Nephron progenitor cell (in vitro differentiated cells): ENCODE data around the gene HEXIM1.
A peak's percentile ranks its signal among the peaks of the same experiment; 100 is the strongest.

Experiments used
- DNase-seq: peaks from one replicate; pipeline ENCODE4 v3.0.0; 2021
- H3K27ac Mint-ChIP-seq: 2 replicates; pipeline ENCODE4 v1.8.0; 2021; ENCODE audit warnings: mild to moderate bottlenecking, moderate library complexity, mixed read lengths
- H3K27me3 Mint-ChIP-seq: 2 replicates; pipeline ENCODE4 v1.8.0; 2021; ENCODE audit warnings: mild to moderate bottlenecking, low read depth, mixed read lengths; ENCODE audit not compliant: poor library complexity
- H3K36me3 Mint-ChIP-seq: 2 replicates; pipeline ENCODE4 v1.8.0; 2021; ENCODE audit warnings: low read depth, mixed read lengths
- H3K4me1 Mint-ChIP-seq: 2 replicates; pipeline ENCODE4 v1.8.0; 2021; ENCODE audit warnings: mixed read lengths
- H3K4me3 Mint-ChIP-seq: 2 replicates; pipeline ENCODE4 v1.8.0; 2021; ENCODE audit warnings: mild to moderate bottlenecking, moderate library complexity, mixed read lengths
- H3K9me3 Mint-ChIP-seq: 2 replicates; pipeline ENCODE4 v1.8.0; 2021; ENCODE audit warnings: mild to moderate bottlenecking, moderate library complexity, mixed read lengths
- TF ChIP-seq, protein P1 (sequence below): fragments of 200-600 bp; sonication (generic); IDR thresholded peaks from 2 replicates; pipeline ENCODE4 v1.5.0; 2021; ENCODE audit warnings: antibody characterized with exemption

HEXIM1 gene

DNA sequence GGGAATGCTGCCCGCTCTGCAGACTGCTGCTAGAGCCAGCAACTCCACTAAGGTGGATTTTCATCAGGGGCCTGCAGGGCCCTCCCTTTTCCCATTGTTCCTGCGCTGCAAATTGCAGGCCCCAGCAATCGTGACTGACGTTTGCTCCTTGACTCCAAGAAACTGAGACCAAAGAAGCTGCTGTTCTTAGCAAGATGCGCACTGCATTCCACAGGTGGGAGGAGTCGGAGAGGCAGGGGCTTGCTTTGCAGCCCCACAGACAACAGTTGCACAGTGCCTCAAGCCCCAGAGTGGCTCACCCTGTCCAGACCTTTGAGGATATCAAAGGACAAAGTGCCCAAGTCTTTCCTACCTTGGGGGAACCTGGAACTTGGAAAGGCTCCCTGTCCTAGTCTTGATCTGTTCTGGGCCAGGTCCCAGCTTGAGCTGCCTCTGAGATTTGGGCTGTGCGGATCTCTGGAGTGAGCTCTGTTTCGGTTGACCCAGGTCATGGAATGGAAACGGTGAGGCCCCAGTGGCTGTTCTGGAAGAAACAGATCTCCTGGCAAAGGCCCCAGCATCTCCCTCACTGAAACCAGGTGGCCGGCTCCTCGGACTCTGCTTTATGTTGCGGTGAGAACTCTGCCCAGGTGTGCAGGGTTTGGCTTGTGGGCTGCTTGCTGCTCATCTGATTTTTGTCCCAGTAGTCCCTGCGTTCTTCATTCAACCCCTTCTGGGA, 40.8 kb upstream of the HEXIM1 start:
- H3K9me3 Mint-ChIP-seq, result no peaks in the 10 kb centered on the region
- H3K4me1 Mint-ChIP-seq, result peaks cover 24% of the 10 kb centered on the region
- TF ChIP-seq, protein P1, sequence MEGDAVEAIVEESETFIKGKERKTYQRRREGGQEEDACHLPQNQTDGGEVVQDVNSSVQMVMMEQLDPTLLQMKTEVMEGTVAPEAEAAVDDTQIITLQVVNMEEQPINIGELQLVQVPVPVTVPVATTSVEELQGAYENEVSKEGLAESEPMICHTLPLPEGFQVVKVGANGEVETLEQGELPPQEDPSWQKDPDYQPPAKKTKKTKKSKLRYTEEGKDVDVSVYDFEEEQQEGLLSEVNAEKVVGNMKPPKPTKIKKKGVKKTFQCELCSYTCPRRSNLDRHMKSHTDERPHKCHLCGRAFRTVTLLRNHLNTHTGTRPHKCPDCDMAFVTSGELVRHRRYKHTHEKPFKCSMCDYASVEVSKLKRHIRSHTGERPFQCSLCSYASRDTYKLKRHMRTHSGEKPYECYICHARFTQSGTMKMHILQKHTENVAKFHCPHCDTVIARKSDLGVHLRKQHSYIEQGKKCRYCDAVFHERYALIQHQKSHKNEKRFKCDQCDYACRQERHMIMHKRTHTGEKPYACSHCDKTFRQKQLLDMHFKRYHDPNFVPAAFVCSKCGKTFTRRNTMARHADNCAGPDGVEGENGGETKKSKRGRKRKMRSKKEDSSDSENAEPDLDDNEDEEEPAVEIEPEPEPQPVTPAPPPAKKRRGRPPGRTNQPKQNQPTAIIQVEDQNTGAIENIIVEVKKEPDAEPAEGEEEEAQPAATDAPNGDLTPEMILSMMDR, result no peak
- peak overlapping the region; percentile 92 for H3K27ac Mint-ChIP-seq
- H3K27me3 Mint-ChIP-seq, result no peaks in the 10 kb centered on the region
- H3K4me3 Mint-ChIP-seq, result no peak overlapping the region
- H3K36me3 Mint-ChIP-seq, result peaks cover 22% of the 10 kb centered on the region
- DNase-seq, result no peak

DNA sequence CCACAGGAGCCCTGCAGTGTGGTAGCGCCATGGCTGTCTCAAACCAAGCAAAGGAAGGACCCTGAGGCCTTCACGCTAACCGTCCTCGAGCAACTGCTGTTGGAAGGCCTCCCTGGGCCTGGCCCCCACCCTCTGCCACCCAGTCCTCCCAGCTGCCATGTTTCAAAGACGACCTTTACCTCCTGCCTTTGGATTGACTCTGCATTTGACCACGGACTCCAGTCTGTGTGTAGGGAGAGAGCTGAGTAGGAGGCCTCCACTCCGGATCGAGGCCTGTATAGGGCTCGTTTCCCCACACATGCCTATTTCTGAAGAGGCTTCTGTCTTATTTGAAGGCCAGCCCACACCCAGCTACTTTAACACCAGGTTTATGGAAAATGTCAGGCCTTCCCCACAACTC, 40.2 kb upstream of the HEXIM1 start:
- no peak overlapping the region for H3K4me3 Mint-ChIP-seq
- no peaks in the 10 kb centered on the region for H3K27me3 Mint-ChIP-seq
- H3K27ac Mint-ChIP-seq, result peak overlapping the region; percentile 92
- H3K9me3 Mint-ChIP-seq, result no peaks in the 10 kb centered on the region
- TF ChIP-seq, protein P1, result no peak
- no peak for DNase-seq
- peaks cover 23% of the 10 kb centered on the region for H3K4me1 Mint-ChIP-seq
- H3K36me3 Mint-ChIP-seq, result peaks cover 16% of the 10 kb centered on the region

DNA sequence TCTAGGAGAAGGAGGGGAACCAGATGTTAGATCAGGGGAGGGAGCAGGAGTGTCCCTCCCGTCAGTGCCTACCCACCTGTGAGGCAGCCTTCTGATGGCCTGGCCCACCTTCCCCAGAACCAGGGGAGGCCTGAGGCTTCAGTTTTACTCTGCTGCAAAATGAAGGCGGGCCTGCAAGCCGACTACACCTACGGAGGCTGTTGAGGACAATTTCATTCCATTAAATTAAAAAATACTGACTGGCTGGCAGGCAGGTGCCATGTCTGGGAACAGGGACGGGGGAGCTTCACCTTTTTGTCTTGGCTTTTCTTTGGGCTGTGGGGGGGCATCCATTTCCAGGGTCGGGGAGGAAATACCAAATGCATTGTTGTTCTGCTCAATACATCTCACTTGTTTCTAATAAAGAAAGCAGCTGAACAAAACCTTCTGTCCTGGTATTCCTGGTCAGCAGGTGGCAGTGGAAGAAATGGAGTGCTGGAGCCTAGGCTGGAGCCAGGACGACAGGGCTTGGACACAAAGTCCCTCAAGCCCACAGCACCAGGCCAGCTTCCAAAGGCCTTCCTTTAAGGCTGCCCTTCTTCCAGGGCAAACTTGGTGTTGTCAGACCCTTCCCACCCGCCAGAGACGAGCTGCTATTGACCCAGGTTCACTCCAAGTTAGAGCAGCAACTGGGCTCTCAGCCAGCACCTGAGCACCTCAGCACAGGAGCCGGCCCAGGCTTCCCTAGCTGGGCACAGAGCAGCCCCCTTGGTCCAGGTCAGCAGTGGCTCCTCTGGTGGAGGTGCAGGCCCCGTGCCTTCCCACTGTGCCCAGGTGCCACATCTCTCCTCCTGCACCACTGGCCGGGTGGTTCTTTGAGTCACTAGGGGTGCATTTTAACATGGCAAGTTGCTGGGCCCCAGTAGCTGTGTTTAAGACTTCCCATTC, 39.4 kb upstream of the HEXIM1 start:
- peak overlapping the region; percentile 92 for H3K27ac Mint-ChIP-seq
- H3K4me3 Mint-ChIP-seq, result no peak overlapping the region
- H3K27me3 Mint-ChIP-seq, result no peaks in the 10 kb centered on the region
- peaks cover 8% of the 10 kb centered on the region for H3K36me3 Mint-ChIP-seq
- DNase-seq, result no peak
- H3K9me3 Mint-ChIP-seq, result no peaks in the 10 kb centered on the region
- peaks cover 31% of the 10 kb centered on the region for H3K4me1 Mint-ChIP-seq
- TF ChIP-seq, protein P1, result no peak

DNA sequence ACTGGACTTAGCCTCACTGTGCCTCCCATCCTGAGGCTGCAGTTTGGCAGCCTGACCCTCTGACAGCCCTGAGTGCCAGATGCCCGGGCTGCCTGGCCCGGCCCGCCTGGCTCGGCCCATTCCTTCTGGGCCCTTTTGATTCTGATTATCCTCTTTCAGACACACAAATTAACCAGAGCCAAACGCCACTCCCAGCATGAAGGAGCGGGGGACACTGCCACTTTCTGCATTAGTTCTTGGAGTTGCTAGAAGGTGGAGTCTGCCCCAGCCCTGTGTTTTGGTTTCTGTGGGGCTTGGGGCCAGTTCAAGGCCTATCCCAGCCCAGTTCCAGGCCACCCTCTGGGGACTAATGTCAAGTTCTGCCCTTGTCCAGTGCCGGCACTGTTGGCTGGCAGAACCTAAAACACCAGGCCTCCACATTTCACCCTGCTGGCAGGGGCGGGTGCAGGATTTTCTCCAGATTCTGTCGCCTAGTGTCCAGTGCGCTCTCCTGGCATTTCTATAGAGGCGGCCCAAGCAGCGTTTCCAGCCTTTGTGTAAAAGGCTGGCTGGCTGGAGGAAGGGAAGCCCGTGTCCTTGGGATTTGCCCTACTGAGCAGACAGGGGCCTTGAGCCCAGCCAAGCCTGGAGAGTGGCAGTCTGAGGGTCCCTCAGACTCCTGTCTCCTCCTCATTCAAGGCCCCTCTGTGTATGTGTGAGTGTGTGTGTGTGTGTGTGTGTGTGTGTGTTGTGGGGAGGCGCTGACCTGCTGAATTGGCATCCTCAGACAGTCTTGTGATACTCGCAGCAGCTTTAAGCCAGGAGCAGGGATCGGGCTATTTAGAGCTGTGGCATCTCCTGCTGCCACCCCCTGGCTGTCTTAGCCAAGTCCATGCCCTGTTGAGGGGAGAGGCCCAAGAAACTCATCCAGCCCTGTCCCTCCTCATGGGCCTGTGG, 37.3 kb upstream of the HEXIM1 start:
- Mint-ChIP-seq H3K4me3 (no peak overlapping the region), H3K27me3 (no peaks in the 10 kb centered on the region), H3K36me3 (peaks cover 8% of the 10 kb centered on the region), H3K27ac (peak overlapping the region; percentile 79), H3K4me1 (peaks cover 51% of the 10 kb centered on the region), H3K9me3 (no peaks in the 10 kb centered on the region)
- no peak for DNase-seq
- TF ChIP-seq, protein P1, result no peak

DNA sequence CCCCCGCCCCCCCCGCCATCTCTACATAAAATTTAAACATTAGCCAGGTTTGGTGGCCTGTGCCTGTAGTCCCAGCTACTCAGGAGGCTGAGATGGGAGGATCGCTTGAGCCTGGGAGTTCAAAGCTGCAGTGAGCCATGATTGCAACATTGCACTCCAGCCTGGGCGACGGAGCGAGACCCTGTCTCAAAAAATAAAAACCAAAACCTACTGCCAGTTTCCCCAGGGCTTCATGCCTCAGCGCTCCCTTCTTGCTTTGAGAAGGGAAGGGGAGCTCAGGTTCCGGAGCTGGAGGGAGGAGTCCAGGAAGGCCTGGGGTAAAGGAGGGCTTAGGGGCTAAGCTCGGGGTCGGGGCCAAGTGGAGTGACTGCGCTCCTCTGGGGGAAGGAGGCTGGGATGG, 36.4 kb upstream of the HEXIM1 start:
- Mint-ChIP-seq H3K36me3 (peaks cover 2% of the 10 kb centered on the region), H3K27ac (peak overlapping the region; percentile 79), H3K9me3 (no peaks in the 10 kb centered on the region), H3K27me3 (no peaks in the 10 kb centered on the region), H3K4me1 (peaks cover 60% of the 10 kb centered on the region), H3K4me3 (peak overlapping the region; percentile 36)
- DNase-seq, result peak; percentile 57
- TF ChIP-seq, protein P1, result no peak
